Transverse colon (tissue), 3 donors: ENCODE measurements around the gene RABEP1.

ENCODE experiments used
- POLR2A ChIP-seq: fragments of 450-650 bp; IDR thresholded peaks from one replicate; pipeline ENCODE4 v1.6.1; 2016; ENCODE audit warnings: antibody characterized with exemption, mild to moderate bottlenecking, moderate library complexity
- TF ChIP-seq, protein P1 (sequence below), 5 experiments: fragments of 200-600 bp in 3 of 5; fragments of 450-650 bp in 2 of 5; sonication (generic) in 3 of 5; IDR thresholded peaks; 1 replicate in 2 of 5; 2 replicates in 3 of 5; pipeline ENCODE4 v1.5.1; 2016 to 2017; ENCODE audit warnings: antibody characterized with exemption in 5 of 5, inconsistent platforms in 3 of 5, mild to moderate bottlenecking in 2 of 5, moderate library complexity in 1 of 5

DNA sequence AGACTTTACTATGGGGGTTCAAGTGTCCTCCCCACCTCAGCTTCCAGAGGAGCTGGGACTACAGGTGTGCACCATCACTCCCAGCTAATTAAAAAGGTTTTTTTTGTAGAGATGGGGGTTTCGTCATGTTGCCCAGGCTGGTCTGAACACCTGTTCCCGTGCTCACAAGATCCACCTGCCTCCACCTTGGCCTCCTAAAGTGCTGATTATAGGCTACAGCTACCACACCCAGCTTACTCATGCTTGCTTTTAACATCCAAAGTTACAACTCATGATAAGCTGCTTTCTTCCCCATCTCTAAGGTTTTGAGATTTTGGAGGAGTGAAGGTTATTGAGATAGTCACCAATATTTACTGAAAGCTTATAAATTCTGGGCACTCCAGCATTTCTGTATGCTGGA is 134.8 kb downstream of the RABEP1 start:
- TF ChIP-seq, protein P1, sequence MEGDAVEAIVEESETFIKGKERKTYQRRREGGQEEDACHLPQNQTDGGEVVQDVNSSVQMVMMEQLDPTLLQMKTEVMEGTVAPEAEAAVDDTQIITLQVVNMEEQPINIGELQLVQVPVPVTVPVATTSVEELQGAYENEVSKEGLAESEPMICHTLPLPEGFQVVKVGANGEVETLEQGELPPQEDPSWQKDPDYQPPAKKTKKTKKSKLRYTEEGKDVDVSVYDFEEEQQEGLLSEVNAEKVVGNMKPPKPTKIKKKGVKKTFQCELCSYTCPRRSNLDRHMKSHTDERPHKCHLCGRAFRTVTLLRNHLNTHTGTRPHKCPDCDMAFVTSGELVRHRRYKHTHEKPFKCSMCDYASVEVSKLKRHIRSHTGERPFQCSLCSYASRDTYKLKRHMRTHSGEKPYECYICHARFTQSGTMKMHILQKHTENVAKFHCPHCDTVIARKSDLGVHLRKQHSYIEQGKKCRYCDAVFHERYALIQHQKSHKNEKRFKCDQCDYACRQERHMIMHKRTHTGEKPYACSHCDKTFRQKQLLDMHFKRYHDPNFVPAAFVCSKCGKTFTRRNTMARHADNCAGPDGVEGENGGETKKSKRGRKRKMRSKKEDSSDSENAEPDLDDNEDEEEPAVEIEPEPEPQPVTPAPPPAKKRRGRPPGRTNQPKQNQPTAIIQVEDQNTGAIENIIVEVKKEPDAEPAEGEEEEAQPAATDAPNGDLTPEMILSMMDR (IDR thresholded peaks at IDR 0.05), result no peak
- no peak for TF ChIP-seq POLR2A
